A549 (cell line): ENCODE results near the gene REXO5. TPM values are rescaled to one million over a fixed set of nuclear protein-coding genes. Genes with fewer than 3 reads are reported as not detected.

ENCODE experiments used
- ATAC-seq, 2 experiments: fragments of 200-7000 bp in 1 of 2; fragments of >200 bp in 1 of 2; cut with Nextera tagmentation in 1 of 2; cut with Tn5 transposase in 1 of 2; 3 replicates each; pipeline versions ENCODE4 v1.8.0 to v1.9.1; 2018 to 2020; ENCODE audit warnings: mild to moderate bottlenecking in 1 of 2, moderate library complexity in 1 of 2
- CTCF ChIA-PET: fragments of 300-600 bp; sonication (Branson Sonifier 250); formaldehyde crosslinking; extraction: SDS; loops from one replicate; lab custom pipeline; 2021; ENCODE audit warnings: antibody characterized with exemption, inconsistent platforms; lab: Yijun Ruan, JAX
- POLR2A ChIA-PET: fragments of 350-600 bp; formaldehyde crosslinking; extraction: SDS; loops from one replicate; lab custom pipeline; 2021; ENCODE audit warnings: antibody characterized with exemption, inconsistent platforms; lab: Yijun Ruan, JAX
- DNase-seq, 2 experiments: peaks; one replicate each; pipeline versions ENCODE4 v3.0.0 to v3.0.0-alpha.2; 2011 to 2016; ENCODE audit warnings: low read depth in 1 of 2, low spot score in 1 of 2
- FAIRE-seq: peaks from 2 replicates; lab custom pipeline; 2011; peaks lifted over from hg19 to GRCh38; lab: Jason Lieb, UNC
- H3K27ac ChIP-seq, 2 experiments: fragments of >200 bp; sonication (Bioruptor Twin); formaldehyde crosslinking; 3 replicates each; pipeline ENCODE4 v1.5.1; 2016 to 2017
- H3K4me1 ChIP-seq: fragments of >200 bp; sonication (Bioruptor Twin); formaldehyde crosslinking; 3 replicates; pipeline ENCODE4 v1.6.1; 2016
- H3K4me2 ChIP-seq: fragments of >200 bp; sonication (Bioruptor Twin); formaldehyde crosslinking; 3 replicates; pipeline ENCODE4 v1.6.1; 2016
- H3K4me3 ChIP-seq: fragments of >200 bp; sonication (Bioruptor Twin); formaldehyde crosslinking; 3 replicates; pipeline ENCODE4 v1.5.1; 2016
- H3K9me3 ChIP-seq: fragments of >200 bp; sonication (Bioruptor Twin); formaldehyde crosslinking; 3 replicates; pipeline ENCODE4 v1.6.1; 2016
- BHLHE40 ChIP-seq: IDR thresholded peaks from 2 replicates; pipeline ENCODE4 v1.6.1; 2012; ENCODE audit warnings: low read depth, low read length, inconsistent platforms
- CBX2 ChIP-seq: fragments of 200-600 bp; sonication (generic); IDR thresholded peaks from 2 replicates; pipeline ENCODE4 v1.6.1; 2016; ENCODE audit warnings: low read depth, mild to moderate bottlenecking, borderline replicate concordance
- CBX8 ChIP-seq: fragments of 200-600 bp; sonication (generic); IDR thresholded peaks from 2 replicates; pipeline ENCODE4 v1.6.1; 2016
- CEBPB ChIP-seq, 2 experiments: fragments of >200 bp in 1 of 2; sonication (Bioruptor Twin) in 1 of 2; formaldehyde crosslinking in 1 of 2; IDR thresholded peaks; 2 replicates each; pipeline ENCODE4 v1.6.1; 2012 to 2016
- CHD4 ChIP-seq: fragments of 200-600 bp; sonication (generic); IDR thresholded peaks from 2 replicates; pipeline ENCODE4 v1.6.1; 2016; ENCODE audit warnings: antibody characterized with exemption, mild to moderate bottlenecking, borderline replicate concordance
- FOSB ChIP-seq: fragments of 250-450 bp; sonication (Bioruptor Pico); IDR thresholded peaks from 2 replicates; pipeline ENCODE4 v1.5.0; 2020; ENCODE audit warnings: mild to moderate bottlenecking, moderate library complexity
- FOSL2 ChIP-seq, 2 experiments: fragments of 450-650 bp in 1 of 2; fragments of >200 bp in 1 of 2; sonication (Bioruptor Twin) in 1 of 2; formaldehyde crosslinking; IDR thresholded peaks; 2 replicates each; pipeline versions ENCODE4 v1.5.0 to v1.6.1; 2016 to 2020; ENCODE audit warnings: mild to moderate bottlenecking in 1 of 2, moderate library complexity in 1 of 2
- GATA3 ChIP-seq: IDR thresholded peaks from 2 replicates; pipeline ENCODE4 v1.6.1; 2012; ENCODE audit warnings: borderline replicate concordance
- HDAC2 ChIP-seq: fragments of 200-600 bp; sonication (generic); IDR thresholded peaks from 2 replicates; pipeline ENCODE4 v1.6.1; 2016
- HOXB13 ChIP-seq: fragments of 250-450 bp; sonication (Bioruptor Pico); IDR thresholded peaks from 2 replicates; pipeline ENCODE4 v1.5.0; 2020; ENCODE audit warnings: low read depth, mild to moderate bottlenecking, moderate library complexity
- HOXB5 ChIP-seq: fragments of 250-450 bp; sonication (Bioruptor Pico); IDR thresholded peaks from 2 replicates; pipeline ENCODE4 v1.5.0; 2020; ENCODE audit warnings: mild to moderate bottlenecking, moderate library complexity
- JUN ChIP-seq, 2 experiments: fragments of >200 bp; sonication (Bioruptor Twin); formaldehyde crosslinking; IDR thresholded peaks; 2 replicates in 1 of 2; 3 replicates in 1 of 2; pipeline ENCODE4 v1.6.1; 2016 to 2017
- MAZ ChIP-seq: fragments of 150-350 bp; IDR thresholded peaks from 2 replicates; pipeline ENCODE4 v1.6.1; 2014; ENCODE audit warnings: antibody characterized with exemption, low read depth, low read length, borderline replicate concordance
- MYC ChIP-seq: IDR thresholded peaks from 2 replicates; pipeline ENCODE4 v1.6.1; 2012; ENCODE audit warnings: mild to moderate bottlenecking, inconsistent platforms, low read length, improper control_type of control experiment, borderline replicate concordance
- NPAS2 ChIP-seq: fragments of 250-450 bp; sonication (Bioruptor Pico); IDR thresholded peaks from 2 replicates; pipeline ENCODE4 v1.8.0; 2022; ENCODE audit warnings: mild to moderate bottlenecking, moderate library complexity, borderline replicate concordance
- NR3C1 ChIP-seq: fragments of >200 bp; sonication (Bioruptor Twin); formaldehyde crosslinking; IDR thresholded peaks from 3 replicates; pipeline ENCODE4 v1.6.1; 2017
- PHF8 ChIP-seq: fragments of 200-600 bp; sonication (generic); IDR thresholded peaks from 2 replicates; pipeline ENCODE4 v1.6.1; 2016; ENCODE audit warnings: low read depth, mild to moderate bottlenecking, antibody characterized with exemption, moderate library complexity, borderline replicate concordance
- POLR2A ChIP-seq: IDR thresholded peaks from 2 replicates; pipeline ENCODE4 v1.6.1; 2012; ENCODE audit warnings: mild to moderate bottlenecking, low read length
- POLR2AphosphoS2 ChIP-seq: conservative IDR thresholded peaks from 2 replicates; pipeline ENCODE4 v1.6.1; 2012; ENCODE audit warnings: low read length, improper control_type of control experiment, inconsistent platforms
- RCOR1 ChIP-seq: fragments of 150-350 bp; IDR thresholded peaks from 2 replicates; pipeline ENCODE4 v1.6.1; 2014; ENCODE audit warnings: antibody characterized with exemption, low read length, low read depth
- RFX5 ChIP-seq: fragments of 450-650 bp; IDR thresholded peaks from 2 replicates; pipeline ENCODE4 v1.7.1; 2014; ENCODE audit warnings: antibody characterized with exemption, mild to moderate bottlenecking, moderate library complexity
- RNF2 ChIP-seq: fragments of 200-600 bp; sonication (generic); IDR thresholded peaks from 2 replicates; pipeline ENCODE4 v1.6.1; 2016; ENCODE audit warnings: low read depth, mild to moderate bottlenecking, antibody characterized with exemption, moderate library complexity, borderline replicate concordance
- SMC3 ChIP-seq: fragments of >200 bp; sonication (Bioruptor Twin); formaldehyde crosslinking; IDR thresholded peaks from 3 replicates; pipeline ENCODE4 v1.6.1; 2018; ENCODE audit warnings: inconsistent platforms
- TFCP2L1 ChIP-seq: fragments of 250-450 bp; sonication (Bioruptor Pico); IDR thresholded peaks from 2 replicates; pipeline ENCODE4 v1.5.0; 2021; ENCODE audit warnings: mild to moderate bottlenecking
- TP53 ChIP-seq: fragments of 250-450 bp; sonication (Bioruptor Pico); IDR thresholded peaks from 2 replicates; pipeline ENCODE4 v1.5.0; 2021; ENCODE audit warnings: mild to moderate bottlenecking, moderate library complexity
- ZFP36 ChIP-seq: fragments of 450-650 bp; IDR thresholded peaks from 2 replicates; pipeline ENCODE4 v1.6.1; 2014; ENCODE audit warnings: borderline replicate concordance; ENCODE audit not compliant: partially characterized antibody
- WGBS: methylation state at CpG from one replicate; pipeline ENCODE4 v1.1.6; 2017; ENCODE audit errors: missing lambda C conversion rate; 5-methylcytosine and 5-hydroxymethylcytosine counted together
- polyA plus RNA-seq, 4 experiments: library from polyadenylated mRNA; depleted of rRNA in 3 of 4; stranded (reverse); fragments of >200 nt; fragmentation: RNase III in 1 of 4; extraction: RNeasy Plus Mini Kit Qiagen cat#74134 plus additional on column Dnase treatment in 1 of 4; gene quantifications; 2 replicates in 3 of 4; 3 replicates in 1 of 4; pipeline ENCODE4 v1.2.3, GENCODE V29; 2011 to 2017
- TF ChIP-seq, protein P1 (sequence below): fragments of 250-450 bp; sonication (Bioruptor Pico); IDR thresholded peaks from 2 replicates; pipeline ENCODE4 v1.5.0; 2020; ENCODE audit warnings: low read depth, mild to moderate bottlenecking, moderate library complexity
- TF ChIP-seq, protein P2 (sequence below): IDR thresholded peaks from 2 replicates; pipeline ENCODE4 v1.6.1; 2012
- TF ChIP-seq, protein P3 (sequence below): IDR thresholded peaks from 2 replicates; pipeline ENCODE4 v1.6.1; 2012; ENCODE audit warnings: low read depth, borderline replicate concordance
- TF ChIP-seq, protein P4 (sequence below): fragments of 250-450 bp; sonication (Bioruptor Pico); IDR thresholded peaks from 2 replicates; pipeline ENCODE4 v1.5.0; 2021; ENCODE audit warnings: mild to moderate bottlenecking, moderate library complexity, borderline replicate concordance
- TF ChIP-seq, protein P5 (sequence below): fragments of >200 bp; sonication (Bioruptor Twin); formaldehyde crosslinking; IDR thresholded peaks from 3 replicates; pipeline ENCODE4 v1.6.1; 2016

The REXO5 gene
- polyA plus RNA-seq, 2 of the 4 experiments (the other 2 are of a cell fraction) = 4.0 to 5.1 TPM

DNA sequence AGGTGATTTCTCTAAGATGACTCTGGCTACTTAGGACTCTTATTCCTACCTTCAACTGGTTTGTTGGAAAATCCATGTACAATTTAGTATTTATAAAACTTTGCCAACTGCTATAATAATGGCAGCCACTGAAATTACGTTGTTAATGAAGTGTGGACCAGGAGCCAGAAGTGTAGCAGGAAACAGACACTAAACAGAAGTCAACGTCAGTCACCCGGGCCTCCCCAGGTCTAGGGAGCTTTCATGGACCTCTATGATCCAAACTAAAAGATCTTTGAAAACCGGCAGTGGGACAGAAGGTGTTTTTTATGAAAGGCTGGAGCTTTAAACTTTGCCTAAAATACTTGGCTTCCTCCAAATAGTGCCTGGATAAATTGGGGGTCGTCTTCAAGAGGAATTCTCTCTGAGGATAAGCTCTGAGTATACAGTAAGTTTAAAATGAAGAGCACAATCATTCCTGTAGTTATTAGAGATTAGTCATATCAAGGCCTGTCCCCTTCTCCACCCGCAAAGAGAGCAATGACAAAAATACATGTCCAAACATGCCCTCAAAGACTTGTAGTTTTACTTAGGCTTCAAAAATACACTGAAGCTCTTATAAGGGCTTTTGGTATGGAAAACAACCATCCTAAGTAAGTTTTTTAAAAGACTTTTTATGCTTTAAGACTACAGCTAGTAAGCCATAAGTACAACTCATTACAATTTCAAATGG, 59.2 kb downstream of the REXO5 start:
- peak in 1 of 2 experiments; percentile 35 for DNase-seq
- no peak for FAIRE-seq
- no peaks in the 10 kb centered on the region for H3K9me3 ChIP-seq
- peak overlapping the region; percentile 87 to 94 for H3K27ac ChIP-seq
- ATAC-seq = peak in 1 of 2 experiments; percentile 37; a peak in 2 of 6 replicates
- peak overlapping the region; percentile 68 for H3K4me2 ChIP-seq
- WGBS = 65% methylated on average over 6 of the region's 6 CpGs
- H3K4me1 ChIP-seq = peaks cover 54% of the 10 kb centered on the region
- no peak overlapping the region for H3K4me3 ChIP-seq
- POLR2A ChIA-PET = interaction anchor here (1.2 to 3.2 kb wide), 2 partner anchors 14 to 35 kb away, joined by 4 to 9 read pairs; partner anchors contain the start of genes DCUN1D3 and LYRM1
- CTCF ChIA-PET = interaction anchor here (0.6 to 5.4 kb wide), 9 partner anchors 10 to 435 kb away, joined by 3 to 50 read pairs (median 3); no protein-coding TSS in a partner anchor
- TF ChIP-seq TP53 (CRISPR knock-in tag) (no peak), HDAC2 (no peak), HOXB5 (CRISPR knock-in tag) (no peak), ZFP36 (no peak), RCOR1 (no peak), CBX2 (no peak), NR3C1 (no peak), NPAS2 (no peak), POLR2AphosphoS2 (no peak), RNF2 (no peak), BHLHE40 (no peak), GATA3 (no peak), TFCP2L1 (no peak), FOSB (CRISPR knock-in tag) (no peak), MAZ (no peak), MYC (no peak)
- TF ChIP-seq, protein P1, sequence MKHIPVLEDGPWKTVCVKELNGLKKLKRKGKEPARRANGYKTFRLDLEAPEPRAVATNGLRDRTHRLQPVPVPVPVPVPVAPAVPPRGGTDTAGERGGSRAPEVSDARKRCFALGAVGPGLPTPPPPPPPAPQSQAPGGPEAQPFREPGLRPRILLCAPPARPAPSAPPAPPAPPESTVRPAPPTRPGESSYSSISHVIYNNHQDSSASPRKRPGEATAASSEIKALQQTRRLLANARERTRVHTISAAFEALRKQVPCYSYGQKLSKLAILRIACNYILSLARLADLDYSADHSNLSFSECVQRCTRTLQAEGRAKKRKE (CRISPR knock-in tag) = no peak
- TF ChIP-seq, protein P2, sequence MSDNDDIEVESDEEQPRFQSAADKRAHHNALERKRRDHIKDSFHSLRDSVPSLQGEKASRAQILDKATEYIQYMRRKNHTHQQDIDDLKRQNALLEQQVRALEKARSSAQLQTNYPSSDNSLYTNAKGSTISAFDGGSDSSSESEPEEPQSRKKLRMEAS = no peak

DNA sequence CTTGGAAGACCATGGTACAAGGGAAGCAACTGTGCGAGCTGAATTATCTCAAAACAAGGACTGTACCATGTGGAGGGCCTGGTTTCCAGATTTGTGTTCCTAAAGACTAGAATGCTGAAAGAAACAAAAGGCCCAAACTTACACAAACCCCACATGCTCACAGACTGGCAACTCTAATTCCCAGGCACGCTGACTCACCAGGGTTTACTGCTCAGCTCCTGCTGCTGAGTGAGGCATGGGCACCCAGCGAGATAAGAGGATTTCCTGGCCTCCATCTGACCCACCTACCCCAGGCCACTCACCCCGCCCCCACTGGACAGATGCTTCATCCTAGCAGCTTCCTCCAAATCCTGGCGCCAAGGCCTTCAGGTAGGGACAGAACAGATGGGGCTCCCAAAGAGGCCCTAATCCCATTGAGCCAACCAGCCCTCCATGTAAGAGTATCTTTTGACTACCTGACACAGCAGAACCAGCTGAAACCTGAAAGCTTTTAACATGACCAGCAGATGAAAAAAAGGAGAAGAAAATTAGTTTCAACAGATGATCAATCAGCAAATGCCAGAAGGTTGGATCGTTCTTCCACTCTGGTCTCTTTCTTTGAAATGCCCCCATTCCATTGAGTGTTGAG, 59.9 kb downstream of the REXO5 start:
- WGBS = 29% methylated on average over 6 of the region's 6 CpGs
- DNase-seq = peak; percentile 76 to 80
- CTCF ChIA-PET = interaction anchor here (0.9 to 5.4 kb wide), 9 partner anchors 9 to 434 kb away, joined by 3 to 50 read pairs (median 4); partner anchors contain the start of genes ERI2 and REXO5
- POLR2A ChIA-PET = interaction anchor here (1.2 to 3.2 kb wide), 2 partner anchors 14 to 34 kb away, joined by 4 to 9 read pairs; partner anchors contain the start of genes DCUN1D3 and LYRM1
- ATAC-seq = peak; percentile 80 to 92
- H3K4me2 ChIP-seq = peak overlapping the region; percentile 68
- no peak overlapping the region for H3K4me3 ChIP-seq
- no peak for FAIRE-seq
- peaks cover 57% of the 10 kb centered on the region for H3K4me1 ChIP-seq
- peak overlapping the region; percentile 87 to 94 for H3K27ac ChIP-seq
- H3K9me3 ChIP-seq = no peaks in the 10 kb centered on the region
- no peak for TF ChIP-seq CBX8
- TF ChIP-seq RFX5 = no peak
- 0 out of 3 replicates have a peak, but pooled peaks have one; percentile 10 for TF ChIP-seq SMC3
- TF ChIP-seq CEBPB (IDR thresholded peaks at IDR 0.05) = 0 out of 4 replicates have a peak, but pooled peaks of 1 of the 2 experiments have one; percentile 7
- no peak for TF ChIP-seq PHF8
- TF ChIP-seq, protein P3, sequence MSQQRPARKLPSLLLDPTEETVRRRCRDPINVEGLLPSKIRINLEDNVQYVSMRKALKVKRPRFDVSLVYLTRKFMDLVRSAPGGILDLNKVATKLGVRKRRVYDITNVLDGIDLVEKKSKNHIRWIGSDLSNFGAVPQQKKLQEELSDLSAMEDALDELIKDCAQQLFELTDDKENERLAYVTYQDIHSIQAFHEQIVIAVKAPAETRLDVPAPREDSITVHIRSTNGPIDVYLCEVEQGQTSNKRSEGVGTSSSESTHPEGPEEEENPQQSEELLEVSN = peak; percentile 50; the same call in 1 of the 2 replicates
- TF ChIP-seq TFCP2L1 = no peak
- TF ChIP-seq, protein P4, sequence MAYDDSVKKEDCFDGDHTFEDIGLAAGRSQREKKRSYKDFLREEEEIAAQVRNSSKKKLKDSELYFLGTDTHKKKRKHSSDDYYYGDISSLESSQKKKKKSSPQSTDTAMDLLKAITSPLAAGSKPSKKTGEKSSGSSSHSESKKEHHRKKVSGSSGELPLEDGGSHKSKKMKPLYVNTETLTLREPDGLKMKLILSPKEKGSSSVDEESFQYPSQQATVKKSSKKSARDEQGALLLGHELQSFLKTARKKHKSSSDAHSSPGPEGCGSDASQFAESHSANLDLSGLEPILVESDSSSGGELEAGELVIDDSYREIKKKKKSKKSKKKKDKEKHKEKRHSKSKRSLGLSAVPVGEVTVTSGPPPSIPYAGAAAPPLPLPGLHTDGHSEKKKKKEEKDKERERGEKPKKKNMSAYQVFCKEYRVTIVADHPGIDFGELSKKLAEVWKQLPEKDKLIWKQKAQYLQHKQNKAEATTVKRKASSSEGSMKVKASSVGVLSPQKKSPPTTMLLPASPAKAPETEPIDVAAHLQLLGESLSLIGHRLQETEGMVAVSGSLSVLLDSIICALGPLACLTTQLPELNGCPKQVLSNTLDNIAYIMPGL (CRISPR knock-in tag) = no peak
- TF ChIP-seq FOSL2 (IDR thresholded peaks at IDR 0.05) = peak; percentile 38; the same call in 1 of the 2 replicates
- TF ChIP-seq FOSL2 (CRISPR knock-in tag; IDR thresholded peaks at IDR 0.05) = peak; percentile 62
- TF ChIP-seq POLR2A = no peak
- TF ChIP-seq RCOR1 = no peak
- no peak for TF ChIP-seq NPAS2
- no peak for TF ChIP-seq CHD4
- TF ChIP-seq MYC = no peak
- TF ChIP-seq, protein P5, sequence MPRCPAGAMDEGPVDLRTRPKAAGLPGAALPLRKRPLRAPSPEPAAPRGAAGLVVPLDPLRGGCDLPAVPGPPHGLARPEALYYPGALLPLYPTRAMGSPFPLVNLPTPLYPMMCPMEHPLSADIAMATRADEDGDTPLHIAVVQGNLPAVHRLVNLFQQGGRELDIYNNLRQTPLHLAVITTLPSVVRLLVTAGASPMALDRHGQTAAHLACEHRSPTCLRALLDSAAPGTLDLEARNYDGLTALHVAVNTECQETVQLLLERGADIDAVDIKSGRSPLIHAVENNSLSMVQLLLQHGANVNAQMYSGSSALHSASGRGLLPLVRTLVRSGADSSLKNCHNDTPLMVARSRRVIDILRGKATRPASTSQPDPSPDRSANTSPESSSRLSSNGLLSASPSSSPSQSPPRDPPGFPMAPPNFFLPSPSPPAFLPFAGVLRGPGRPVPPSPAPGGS = no peak
- TF ChIP-seq HOXB13 = no peak
- TF ChIP-seq, protein P2 = peak; percentile 82
- TF ChIP-seq JUN (IDR thresholded peaks at IDR 0.05) = peak in 1 of 2 experiments; percentile 14; a peak in 1 of 5 replicates
